GDM1 (cell line): Measurements from ENCODE around the gene TTLL8.

Experiments
- DNase-seq: peaks from one replicate; lab custom pipeline; 2025; lab: John Stamatoyannopoulos, UW

Gene TTLL8

GRCh38 chr22:50061824-50062355 is 3.8 kb upstream of the TTLL8 start:
- DNase-seq: peak; percentile 65

GRCh38 chr22:50061141-50061823 is 3.2 kb upstream of the TTLL8 start:
- no peak for DNase-seq

DNA sequence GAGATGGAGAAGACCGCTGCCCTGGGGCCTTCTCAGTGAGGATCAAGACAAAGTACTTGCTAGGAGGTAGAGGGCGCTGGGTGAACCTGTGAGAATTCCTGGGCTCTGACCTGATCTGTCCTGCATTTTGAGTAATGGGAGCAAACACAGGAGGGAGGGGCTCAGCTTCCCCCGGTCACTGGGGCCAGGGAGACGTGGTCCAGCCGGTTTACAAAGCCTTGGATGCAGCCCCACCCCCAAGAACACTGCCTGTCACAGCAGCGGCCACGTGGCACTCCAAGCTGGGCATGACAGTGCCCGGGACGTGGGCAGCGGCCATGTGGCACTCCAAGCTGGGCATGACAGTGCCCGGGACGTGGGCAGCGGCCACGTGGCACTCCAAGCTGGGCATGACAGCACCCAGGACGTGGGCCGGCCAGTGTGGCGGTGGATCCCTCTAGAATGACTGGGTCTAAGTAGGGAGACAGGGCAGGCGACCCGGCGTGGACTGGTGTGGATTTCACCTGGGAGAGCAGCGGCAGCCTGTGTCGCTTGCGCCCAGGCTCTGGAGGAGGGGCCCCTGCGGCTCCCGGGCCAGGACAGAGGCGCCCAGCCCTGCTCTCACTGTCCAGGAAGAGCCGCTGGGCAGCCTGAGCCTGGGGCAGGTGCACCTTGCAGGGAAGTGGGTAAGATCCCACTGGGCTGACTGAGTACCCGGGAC is 2.5 kb upstream of the TTLL8 start:
- DNase-seq: no peak

DNA sequence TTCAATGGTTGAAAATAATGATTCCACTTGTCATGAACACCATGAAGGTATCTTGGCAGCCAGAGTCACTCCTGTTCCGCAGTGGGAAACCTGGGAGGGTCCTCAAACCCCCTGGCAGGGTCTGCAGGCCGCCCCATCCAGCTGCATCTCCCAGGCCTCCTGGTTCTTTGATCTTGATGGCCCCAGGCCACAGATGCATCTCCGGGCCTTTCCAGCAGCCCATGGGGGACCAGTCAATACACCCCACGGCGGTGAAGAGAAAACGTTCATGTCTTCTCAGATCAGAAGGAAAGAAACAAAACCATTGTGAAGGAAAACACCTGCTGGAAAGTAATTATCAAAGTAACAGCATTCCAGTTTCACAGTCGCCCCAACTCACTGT is 1.8 kb upstream of the TTLL8 start:
- DNase-seq: no peak

- no peak for DNase-seq
Observed at GRCh38 chr22:50058906-50059880, 1.1 kb upstream of the TTLL8 start.

- DNase-seq: no peak
Observed at GRCh38 chr22:50057278-50058060, 629 bp downstream of the TTLL8 start.

- no peak for DNase-seq
Observed at GRCh38 chr22:50056214-50056972, 1.7 kb downstream of the TTLL8 start.

GRCh38 chr22:50053861-50054260 is 4.2 kb downstream of the TTLL8 start:
- no peak for DNase-seq

DNA sequence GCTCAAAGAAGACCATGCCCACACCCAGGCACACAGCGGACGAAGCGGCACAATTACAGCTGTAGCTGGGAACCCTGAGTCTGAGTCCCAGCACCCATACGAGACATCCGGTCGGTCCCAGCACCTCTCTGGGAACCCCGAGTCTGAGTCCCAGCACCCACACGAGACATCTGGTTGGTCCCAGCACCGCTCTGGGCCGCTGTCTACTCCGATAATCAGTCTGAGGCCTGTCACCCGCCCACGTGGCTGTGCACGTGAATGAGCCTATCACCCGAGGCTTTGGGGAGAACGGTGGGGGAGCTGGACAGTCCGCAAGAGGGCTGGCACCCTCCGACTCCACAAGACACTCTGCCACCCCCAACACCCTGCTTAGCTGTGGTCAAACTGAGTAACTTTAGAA is 6.2 kb downstream of the TTLL8 start:
- DNase-seq: no peak

GRCh38 chr22:50049299-50050195 is 8.6 kb downstream of the TTLL8 start:
- no peak for DNase-seq

GRCh38 chr22:50048836-50049235 is 9.3 kb downstream of the TTLL8 start:
- DNase-seq: no peak

DNA sequence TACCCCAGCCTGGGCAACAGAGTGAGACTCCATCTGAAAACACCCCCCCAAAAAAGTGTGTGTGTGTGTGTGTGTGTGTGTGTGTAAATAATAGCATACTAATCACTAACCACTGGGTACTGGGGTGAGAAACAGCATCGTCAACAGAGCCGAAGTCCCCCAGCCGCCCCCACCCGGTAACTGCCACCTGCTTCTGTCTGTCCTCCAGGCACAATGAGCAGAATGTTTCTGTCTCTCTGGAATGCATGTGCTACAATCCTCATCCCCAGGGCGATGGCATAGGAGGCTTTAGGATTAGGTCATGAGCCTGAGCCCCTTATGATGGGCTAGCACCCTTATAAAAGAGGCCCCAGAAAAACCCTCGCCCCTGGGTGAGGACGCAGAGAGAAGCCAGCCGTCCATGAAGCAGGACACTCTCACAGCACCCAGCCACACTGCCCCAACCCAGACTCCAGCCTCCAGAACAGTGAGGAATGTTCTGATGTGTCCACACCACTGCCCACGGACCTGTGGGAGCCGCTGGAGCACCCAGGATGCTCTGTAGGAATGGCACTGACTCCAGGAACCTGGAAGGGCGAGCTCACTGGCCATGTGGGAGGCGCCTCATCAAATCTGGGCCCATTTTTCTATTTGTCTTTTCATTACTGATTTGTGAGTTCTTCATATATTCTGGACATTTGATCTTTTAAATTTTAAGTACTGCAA is 9.9 kb downstream of the TTLL8 start:
- DNase-seq: no peak

DNA sequence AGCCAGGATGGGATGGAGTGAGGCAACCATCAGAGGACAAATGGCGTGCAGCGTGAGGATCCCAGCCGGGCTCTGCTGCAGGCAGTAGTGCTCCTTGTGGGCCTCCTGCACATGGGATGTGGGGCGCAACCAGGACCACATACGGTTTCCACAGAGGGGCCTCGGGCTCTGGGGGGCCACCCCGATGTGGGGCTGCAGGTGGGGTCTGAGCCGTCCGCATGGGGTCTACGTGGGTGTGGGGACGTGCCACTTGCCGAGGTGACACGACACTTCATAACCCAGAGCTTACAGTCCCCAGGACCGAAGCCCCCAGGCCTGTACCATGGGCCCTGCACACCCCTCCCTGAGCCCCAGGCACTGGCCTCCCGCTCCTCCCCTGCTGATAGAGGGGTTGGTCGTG is 10.8 kb downstream of the TTLL8 start:
- no peak for DNase-seq

DNA sequence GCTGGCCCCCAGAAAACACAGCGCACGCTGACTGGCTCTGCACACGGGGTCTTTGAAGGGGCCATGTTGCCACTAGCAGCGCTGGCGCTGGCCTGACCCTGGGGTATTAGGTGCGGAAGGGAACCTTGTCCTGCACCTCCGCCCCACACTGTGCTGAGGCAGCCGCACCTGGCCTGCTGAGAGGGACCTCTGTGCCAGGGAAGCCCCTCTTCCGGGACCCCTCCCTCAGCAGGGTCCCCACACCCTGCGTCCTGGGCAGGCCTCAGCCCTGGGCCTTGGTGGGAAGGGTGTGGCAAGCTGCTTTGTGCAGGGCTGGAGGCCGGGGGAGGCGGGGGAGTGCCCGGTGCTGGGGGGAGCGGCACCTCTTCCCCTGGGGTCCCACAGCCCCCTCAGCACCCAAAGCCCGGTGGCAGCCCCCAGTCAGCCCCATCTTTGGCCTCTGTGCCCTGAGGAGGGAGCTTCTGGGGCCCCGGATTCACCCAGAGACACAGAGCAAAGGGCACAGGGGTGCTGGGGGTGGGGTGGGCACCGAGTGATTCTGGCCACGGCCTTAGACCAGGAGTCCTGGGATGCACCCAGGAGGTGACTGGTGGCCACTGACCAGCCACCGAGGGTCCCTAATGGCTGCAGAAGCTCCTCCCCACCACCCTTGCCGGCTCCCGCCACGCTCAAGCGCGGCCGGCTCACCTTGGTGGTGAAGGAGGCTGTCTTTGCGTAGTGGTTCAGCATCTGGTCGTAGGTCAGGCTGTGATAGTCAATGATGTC is 11.4 kb downstream of the TTLL8 start:
- no peak for DNase-seq

DNA sequence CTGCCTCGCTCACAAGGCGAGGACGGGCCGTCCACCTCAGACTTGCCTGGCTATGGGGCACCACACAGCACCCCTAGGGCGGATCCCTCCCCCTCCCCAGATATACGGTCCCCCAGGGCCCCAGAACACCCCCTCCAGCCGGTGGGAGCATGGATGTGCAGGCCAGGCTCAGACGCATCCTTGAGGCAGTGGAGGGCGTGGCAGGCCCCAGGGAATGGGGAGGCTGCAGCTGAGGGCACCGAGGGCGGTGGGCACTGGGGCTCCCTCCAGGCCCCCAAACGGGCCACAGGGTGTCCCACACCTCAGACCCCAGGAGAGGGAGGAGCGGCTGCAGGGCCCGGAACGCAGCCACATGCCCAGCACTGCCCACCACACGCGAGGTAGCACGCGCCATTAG is 12.1 kb downstream of the TTLL8 start:
- no peak for DNase-seq

GRCh38 chr22:50045211-50046018 is 12.7 kb downstream of the TTLL8 start:
- no peak for DNase-seq

GRCh38 chr22:50044485-50045118 is 13.5 kb downstream of the TTLL8 start:
- DNase-seq: no peak
